ENCODE measurements around the gene UBE4B.

UBE4B gene

DNA sequence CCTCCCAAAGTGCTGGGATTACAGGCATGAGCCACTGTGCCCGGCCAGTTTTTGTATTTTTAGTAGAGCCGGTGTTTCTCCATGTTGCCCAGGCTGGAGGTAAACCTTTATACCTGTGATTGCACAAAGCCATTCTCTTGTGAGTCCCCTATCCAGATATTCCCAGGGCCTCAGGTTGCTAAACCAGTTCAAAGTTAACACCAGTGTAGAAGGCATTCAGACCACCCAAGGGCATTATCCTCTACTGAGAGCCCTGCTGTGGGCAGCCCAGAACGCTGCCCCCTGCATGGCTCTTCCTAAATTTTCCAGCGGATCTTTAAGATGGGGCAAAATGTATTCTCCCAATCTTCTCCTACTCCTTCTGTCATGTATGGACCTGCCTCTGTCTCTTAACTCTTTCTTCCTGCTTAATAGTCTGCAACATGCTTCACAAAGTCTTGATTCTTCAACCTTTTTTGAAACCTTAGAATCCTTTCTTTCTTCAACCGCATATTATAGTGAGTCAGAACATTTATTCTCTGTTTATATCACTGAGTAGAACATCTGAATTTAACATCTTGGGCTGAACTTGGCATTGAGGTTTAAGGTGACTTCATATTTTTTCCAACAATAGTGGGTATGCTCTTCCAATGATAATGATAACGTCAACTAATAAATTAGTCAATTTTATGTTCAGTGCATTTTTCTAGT is 36.0 kb downstream of the UBE4B start:
- TF ChIP-seq, protein P1, sequence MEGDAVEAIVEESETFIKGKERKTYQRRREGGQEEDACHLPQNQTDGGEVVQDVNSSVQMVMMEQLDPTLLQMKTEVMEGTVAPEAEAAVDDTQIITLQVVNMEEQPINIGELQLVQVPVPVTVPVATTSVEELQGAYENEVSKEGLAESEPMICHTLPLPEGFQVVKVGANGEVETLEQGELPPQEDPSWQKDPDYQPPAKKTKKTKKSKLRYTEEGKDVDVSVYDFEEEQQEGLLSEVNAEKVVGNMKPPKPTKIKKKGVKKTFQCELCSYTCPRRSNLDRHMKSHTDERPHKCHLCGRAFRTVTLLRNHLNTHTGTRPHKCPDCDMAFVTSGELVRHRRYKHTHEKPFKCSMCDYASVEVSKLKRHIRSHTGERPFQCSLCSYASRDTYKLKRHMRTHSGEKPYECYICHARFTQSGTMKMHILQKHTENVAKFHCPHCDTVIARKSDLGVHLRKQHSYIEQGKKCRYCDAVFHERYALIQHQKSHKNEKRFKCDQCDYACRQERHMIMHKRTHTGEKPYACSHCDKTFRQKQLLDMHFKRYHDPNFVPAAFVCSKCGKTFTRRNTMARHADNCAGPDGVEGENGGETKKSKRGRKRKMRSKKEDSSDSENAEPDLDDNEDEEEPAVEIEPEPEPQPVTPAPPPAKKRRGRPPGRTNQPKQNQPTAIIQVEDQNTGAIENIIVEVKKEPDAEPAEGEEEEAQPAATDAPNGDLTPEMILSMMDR (IDR thresholded peaks at IDR 0.05) = no peak

DNA sequence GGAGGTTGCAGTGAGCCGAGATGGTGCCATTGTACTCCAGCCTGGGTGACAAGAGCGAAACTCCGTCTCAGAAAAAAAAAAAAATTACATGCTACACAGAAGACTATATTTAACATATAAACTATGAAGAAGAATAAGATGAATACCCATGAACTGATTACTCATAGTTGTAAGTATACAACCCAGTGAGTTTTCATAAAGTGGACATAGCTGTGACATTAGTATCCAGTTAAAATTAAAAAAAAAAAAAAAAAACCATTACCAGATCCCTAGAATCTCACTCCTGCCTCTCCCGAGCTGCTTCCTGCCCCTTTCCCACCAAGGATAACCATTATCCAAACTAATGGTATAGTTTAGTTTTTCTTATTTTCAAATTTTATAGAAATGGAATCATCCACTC is 37.4 kb downstream of the UBE4B start:
- TF ChIP-seq, protein P1 (IDR thresholded peaks at IDR 0.05) = no peak

DNA sequence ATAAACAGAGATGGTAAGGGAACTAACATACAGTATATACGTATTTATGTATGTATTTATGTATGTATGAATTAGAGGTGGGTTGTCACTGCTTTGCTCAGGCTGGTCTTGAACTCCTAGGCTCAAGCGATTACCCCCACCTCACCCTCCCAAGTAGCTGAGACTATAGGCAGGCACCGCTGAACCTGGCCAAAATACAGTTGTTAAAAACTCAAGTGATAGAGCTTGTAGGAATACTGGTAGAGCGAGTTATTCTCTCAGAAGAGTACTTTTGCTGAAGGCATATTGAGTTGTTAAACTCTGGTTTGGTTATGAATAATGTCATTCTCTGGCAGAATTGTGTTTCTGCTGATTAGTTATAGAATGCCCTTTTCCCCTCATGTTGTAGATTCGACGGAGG is 38.9 kb downstream of the UBE4B start:
- TF ChIP-seq, protein P1 (IDR thresholded peaks at IDR 0.05) = no peak

DNA sequence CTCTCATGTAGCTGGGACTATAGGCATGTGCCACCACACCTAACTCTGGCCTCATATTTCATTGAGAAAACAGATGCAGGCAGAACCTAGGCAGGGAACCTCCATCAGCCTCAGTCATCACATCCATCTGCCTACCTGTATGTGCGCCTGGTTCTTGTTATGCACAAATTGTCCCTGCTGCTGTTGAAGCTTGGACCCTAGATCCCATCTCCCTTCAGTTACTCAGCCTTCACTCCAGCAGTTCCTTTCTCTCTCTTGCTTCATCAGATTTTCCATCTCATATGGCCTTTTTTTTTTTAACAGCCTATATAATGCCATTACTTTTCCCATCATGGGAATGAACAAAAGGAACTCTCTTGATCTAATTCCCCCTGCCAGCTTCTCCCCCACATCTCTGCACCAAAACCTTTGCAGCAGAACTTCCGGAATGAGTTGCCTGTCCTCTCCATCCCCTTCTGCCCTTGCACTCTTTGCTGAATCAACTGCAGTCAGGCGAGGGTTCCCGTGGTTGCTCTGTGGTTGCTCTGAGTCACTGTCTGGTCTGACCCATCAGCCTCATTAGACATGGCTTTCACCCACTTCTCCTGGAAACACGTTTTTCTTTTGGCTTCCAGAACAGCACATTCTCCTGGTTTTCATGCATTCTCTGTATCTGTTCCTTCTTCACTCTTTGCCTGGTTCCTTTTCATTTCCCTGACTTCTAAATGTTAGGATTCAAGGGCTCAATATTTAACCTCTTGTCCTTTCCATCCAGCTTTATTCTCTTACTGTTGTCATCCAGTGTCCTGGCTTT is 41.5 kb downstream of the UBE4B start:
- TF ChIP-seq, protein P1 (IDR thresholded peaks at IDR 0.05) = no peak

DNA sequence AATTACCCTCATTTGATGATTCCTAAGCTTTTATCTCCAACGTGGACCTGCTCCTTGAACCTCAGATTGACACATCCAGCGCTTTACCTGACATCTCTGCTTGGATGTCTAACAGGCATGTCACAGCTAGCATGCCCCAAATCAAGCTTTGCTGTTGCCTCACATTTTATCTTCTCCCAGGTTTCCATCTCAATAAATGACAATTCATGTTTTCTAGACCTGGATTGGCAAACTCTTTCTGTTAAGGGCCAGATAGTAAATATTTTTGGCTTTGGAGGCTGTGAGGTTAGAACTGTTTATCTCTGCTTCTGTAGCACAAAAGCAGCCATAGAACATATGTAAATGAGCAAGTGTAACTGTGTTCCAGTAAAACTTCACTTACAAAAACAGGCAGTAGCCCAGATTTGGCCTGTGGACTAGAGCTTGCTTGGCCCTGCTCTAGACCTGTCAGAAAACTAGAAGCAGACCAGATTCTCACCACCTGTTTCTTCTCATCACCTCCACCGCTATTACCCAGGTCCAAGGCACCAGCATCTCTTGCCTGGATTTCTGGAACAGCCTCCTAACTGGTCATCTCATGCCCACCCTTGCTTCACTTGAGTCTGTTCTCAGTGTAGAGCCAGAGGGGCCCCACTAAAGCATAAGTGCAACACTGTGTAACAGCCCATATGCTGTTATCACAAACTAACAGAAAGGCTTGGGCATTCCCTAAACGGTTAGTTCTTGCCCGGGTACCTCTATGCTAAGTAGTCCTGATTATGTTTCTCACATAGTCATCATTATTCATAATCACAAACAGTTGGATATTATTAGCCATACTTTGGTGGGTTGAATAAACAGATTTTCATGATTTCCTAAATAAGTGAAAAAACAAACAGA is 42.3 kb downstream of the UBE4B start:
- TF ChIP-seq, protein P1 (IDR thresholded peaks at IDR 0.05) = no peak

DNA sequence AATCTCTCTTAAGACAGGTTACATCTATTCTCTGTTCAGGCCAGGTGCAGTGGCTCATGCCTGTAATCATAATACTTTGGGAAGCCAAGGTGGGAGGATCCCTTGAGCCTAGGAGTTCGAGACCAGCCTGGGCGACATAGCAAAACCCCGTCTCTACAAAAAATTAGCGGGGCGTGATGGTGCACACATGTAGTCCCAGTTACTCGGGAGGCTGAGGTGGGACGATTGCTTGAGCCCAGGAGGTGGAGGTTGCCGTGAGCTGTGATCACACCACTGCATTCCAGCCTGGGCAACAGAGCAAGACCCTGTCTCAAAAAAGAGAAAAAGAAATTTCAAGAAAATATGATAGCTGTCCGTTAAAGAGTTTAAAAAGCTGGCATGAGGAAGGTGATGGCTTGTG is 43.0 kb downstream of the UBE4B start:
- TF ChIP-seq, protein P1 (IDR thresholded peaks at IDR 0.05) = no peak

DNA sequence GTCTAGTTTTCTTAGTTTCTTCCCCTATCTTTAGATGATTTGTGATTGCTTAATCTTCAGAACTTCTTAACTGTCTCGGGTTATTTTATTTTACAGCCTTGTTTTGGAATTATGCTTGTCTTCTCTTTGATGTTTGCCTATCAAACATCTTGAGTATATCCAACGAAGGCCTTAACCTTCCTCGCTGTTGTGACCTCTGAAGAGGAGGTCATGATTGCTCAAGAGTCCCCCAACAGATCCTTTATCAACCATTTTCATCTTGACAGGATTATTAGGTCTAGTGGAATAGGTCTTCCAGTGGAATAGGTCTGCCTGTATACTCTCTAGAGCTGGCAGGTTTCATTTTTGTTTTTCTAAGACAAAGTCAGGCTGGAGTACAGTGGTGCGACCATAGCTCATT is 45.7 kb downstream of the UBE4B start:
- TF ChIP-seq, protein P1 (IDR thresholded peaks at IDR 0.05) = no peak
